Mucosa of stomach (tissue), 1 donor: Measurements from ENCODE around the gene TCF20.

Source experiments
- H3K27me3 ChIP-seq: one replicate; pipeline ENCODE4 v1.7.0; 2013; ENCODE audit warnings: mild to moderate bottlenecking, low read length; ENCODE audit not compliant: control insufficient read depth, insufficient read depth
- H3K36me3 ChIP-seq: one replicate; pipeline ENCODE4 v1.7.0; 2013; ENCODE audit warnings: low read length; ENCODE audit not compliant: control insufficient read depth, insufficient read depth
- H3K4me1 ChIP-seq: one replicate; pipeline ENCODE4 v1.7.0; 2013; ENCODE audit warnings: mild to moderate bottlenecking, low read length; ENCODE audit not compliant: control insufficient read depth, insufficient read depth
- H3K4me3 ChIP-seq: one replicate; pipeline ENCODE4 v1.7.0; 2013; ENCODE audit warnings: low read length
- H3K9ac ChIP-seq: one replicate; pipeline ENCODE4 v1.7.0; 2013; ENCODE audit warnings: mild to moderate bottlenecking, low read length, moderate library complexity
- H3K9me3 ChIP-seq: one replicate; pipeline ENCODE4 v1.7.0; 2013; ENCODE audit warnings: mild to moderate bottlenecking, low read length, moderate library complexity; ENCODE audit not compliant: control insufficient read depth
- donor health status: Pancreatic carcinoma.

The TCF20 gene

GRCh38 chr22:42229455-42230149 lies 40.9 kb downstream of the TCF20 start:
- H3K9ac ChIP-seq, result no peak overlapping the region
- no peaks in the 10 kb centered on the region for H3K36me3 ChIP-seq
- peaks cover 8% of the 10 kb centered on the region for H3K4me1 ChIP-seq

GRCh38 chr22:42228483-42228882 lies 42.0 kb downstream of the TCF20 start:
- Histone ChIP-seq H3K9me3 (no peaks in the 10 kb centered on the region), H3K9ac (no peak overlapping the region), H3K4me1 (peaks cover 10% of the 10 kb centered on the region), H3K4me3 (no peak overlapping the region), H3K36me3 (no peaks in the 10 kb centered on the region), H3K27me3 (no peaks in the 10 kb centered on the region)

More at GRCh38 chr22:42229455-42230149, 40.9 kb downstream of the TCF20 start:
- no peaks in the 10 kb centered on the region for H3K27me3 ChIP-seq
- H3K4me3 ChIP-seq, result no peak overlapping the region
- no peaks in the 10 kb centered on the region for H3K9me3 ChIP-seq

DNA sequence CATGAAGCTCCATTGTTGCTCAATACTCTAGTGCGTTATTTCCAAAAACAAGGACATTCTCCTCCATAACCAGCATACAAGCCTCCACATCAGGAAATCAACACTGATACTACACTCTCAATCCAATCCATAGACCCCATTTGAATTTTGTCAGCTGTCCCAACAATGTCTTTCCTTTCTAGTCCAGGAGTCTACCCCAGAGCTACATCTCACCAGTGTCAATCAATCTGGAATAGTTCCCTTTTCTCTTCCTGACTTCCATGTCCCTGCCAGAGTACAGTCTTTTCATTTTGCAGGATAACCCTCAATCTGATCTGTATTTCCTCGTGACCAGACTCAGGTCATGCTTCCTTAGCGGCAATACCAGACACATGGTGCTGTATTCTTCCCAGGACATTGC lies 43.0 kb downstream of the TCF20 start:
- Histone ChIP-seq H3K27me3 (no peaks in the 10 kb centered on the region), H3K9ac (no peak overlapping the region), H3K9me3 (no peaks in the 10 kb centered on the region), H3K4me1 (peaks cover 21% of the 10 kb centered on the region), H3K4me3 (no peak overlapping the region), H3K36me3 (no peaks in the 10 kb centered on the region)

DNA sequence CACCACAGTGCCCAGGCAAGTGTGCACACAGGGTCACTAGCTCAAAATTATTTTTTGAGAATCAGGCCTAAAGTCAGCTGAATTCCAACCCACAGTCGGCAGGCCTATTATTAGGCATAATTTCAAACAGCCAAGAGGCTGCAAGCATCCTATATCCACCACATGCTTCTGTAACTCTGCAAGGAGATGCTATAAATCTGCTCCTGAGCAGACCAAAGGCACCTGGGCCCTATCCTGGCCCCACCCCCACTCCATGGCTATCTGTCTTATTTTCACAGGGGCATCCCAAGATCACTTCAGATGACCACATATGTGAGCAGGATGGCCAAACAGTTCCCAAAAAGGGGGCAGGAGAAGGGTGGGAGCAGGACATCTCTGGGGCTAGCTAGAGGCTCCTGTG lies 44.6 kb downstream of the TCF20 start:
- Histone ChIP-seq H3K4me1 (peaks cover 24% of the 10 kb centered on the region), H3K9ac (no peak overlapping the region), H3K36me3 (no peaks in the 10 kb centered on the region), H3K9me3 (no peaks in the 10 kb centered on the region), H3K27me3 (no peaks in the 10 kb centered on the region), H3K4me3 (no peak overlapping the region)

- no peaks in the 10 kb centered on the region for H3K36me3 ChIP-seq
- no peaks in the 10 kb centered on the region for H3K27me3 ChIP-seq
- peaks cover 25% of the 10 kb centered on the region for H3K4me1 ChIP-seq
- H3K9me3 ChIP-seq, result no peaks in the 10 kb centered on the region
- H3K9ac ChIP-seq, result no peak overlapping the region
- H3K4me3 ChIP-seq, result no peak overlapping the region
Measured at GRCh38 chr22:42222140-42222539, 48.3 kb downstream of the TCF20 start.
